Esophagus squamous epithelium (tissue), 4 donors: ENCODE results near the gene PTPN1.

Experiments used
- CTCF ChIP-seq, 6 experiments: fragments of 450-650 bp in 4 of 6; fragments of 200-600 bp in 2 of 6; sonication (generic) in 2 of 6; IDR thresholded peaks; one replicate each; pipeline ENCODE4 v1.5.1; 2016 to 2019; ENCODE audit warnings: antibody characterized with exemption in 6 of 6, mild to moderate bottlenecking in 4 of 6, moderate library complexity in 4 of 6
- POLR2A ChIP-seq, 4 donors: fragments of 450-650 bp; IDR thresholded peaks; one replicate each; pipeline ENCODE4 v1.6.1; 2017; ENCODE audit warnings: antibody characterized with exemption in 4 of 4, mild to moderate bottlenecking in 4 of 4, moderate library complexity in 3 of 4

DNA sequence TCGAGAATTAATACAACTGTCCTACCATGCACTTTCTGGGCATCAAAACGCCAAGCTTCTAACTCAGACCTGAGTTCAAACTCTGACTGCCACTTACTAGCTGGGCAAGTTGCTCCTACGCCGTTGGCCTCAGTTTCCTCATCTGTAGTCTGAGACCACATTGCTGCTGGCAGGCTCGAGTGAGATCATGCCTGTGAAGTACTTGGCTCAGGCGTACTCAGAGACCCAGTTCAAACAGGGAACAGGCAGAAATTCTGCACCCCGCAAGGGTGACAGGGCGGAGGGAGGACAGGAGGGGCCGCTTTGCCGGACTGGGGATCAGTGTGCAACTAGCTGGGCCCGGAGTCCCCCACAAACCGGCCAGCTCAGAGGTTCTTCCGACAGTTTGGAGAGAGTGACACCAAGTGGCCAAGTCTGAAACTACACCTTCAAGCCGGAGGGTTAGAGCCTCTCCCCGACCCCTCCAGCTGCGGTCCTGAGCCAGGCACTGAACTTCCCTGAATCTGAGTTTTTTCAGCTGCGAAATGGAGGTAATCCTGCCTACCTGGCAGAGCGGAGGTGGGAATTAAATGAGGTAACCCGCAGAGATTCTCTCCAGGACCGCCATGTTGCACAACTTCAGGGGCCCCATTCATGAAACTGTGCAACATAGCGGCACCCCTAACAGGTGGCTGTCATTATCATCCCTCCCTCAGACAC lies 46.0 kb upstream of the PTPN1 start:
- peak; percentile 67 to 86 (median 78) for TF ChIP-seq CTCF (IDR thresholded peaks at IDR 0.05)
- TF ChIP-seq POLR2A (IDR thresholded peaks at IDR 0.05): no peak
